ENCODE data around the gene DOLPP1.
"Not testable (repeated sequence)": the region's sequence is repeated elsewhere in the genome, so short reads cannot be mapped to it uniquely, and the experiment has no call there.

Gene DOLPP1

GRCh38 chr9:129095170-129095667, 14.3 kb downstream of the DOLPP1 start:
- no peak for DNase-seq

- no peak for DNase-seq
These were observed 15.0 kb downstream of the DOLPP1 start for GRCh38 chr9:129095908-129096307.

- no peak for DNase-seq
These were observed 16.9 kb downstream of the DOLPP1 start for GRCh38 chr9:129097671-129098306.

- no peak for DNase-seq
These were observed 17.4 kb downstream of the DOLPP1 start for GRCh38 chr9:129098328-129098727.

- DNase-seq = no peak
These were observed 19.7 kb downstream of the DOLPP1 start for GRCh38 chr9:129100383-129101169.

GRCh38 chr9:129101279-129101678, 20.4 kb downstream of the DOLPP1 start:
- no peak for DNase-seq

GRCh38 chr9:129102095-129102525, 21.2 kb downstream of the DOLPP1 start:
- no peak for DNase-seq

GRCh38 chr9:129102791-129103594, 22.1 kb downstream of the DOLPP1 start:
- DNase-seq = peak; percentile 68

- no peak for DNase-seq
These were observed 22.7 kb downstream of the DOLPP1 start for GRCh38 chr9:129103595-129103965.

- no peak for DNase-seq
These were observed 23.1 kb downstream of the DOLPP1 start for GRCh38 chr9:129104051-129104450.

GRCh38 chr9:129105857-129106694, 25.2 kb downstream of the DOLPP1 start:
- no peak for DNase-seq

GRCh38 chr9:129107651-129108050, 26.7 kb downstream of the DOLPP1 start:
- no peak for DNase-seq

- no peak for DNase-seq
These were observed 27.3 kb downstream of the DOLPP1 start for GRCh38 chr9:129108083-129108804.

- DNase-seq = no peak
These were observed 28.1 kb downstream of the DOLPP1 start for GRCh38 chr9:129108805-129109536.

- no peak for DNase-seq
These were observed 28.6 kb downstream of the DOLPP1 start for GRCh38 chr9:129109537-129109903.

- DNase-seq = no peak
These were observed 29.2 kb downstream of the DOLPP1 start for GRCh38 chr9:129109952-129110739.

- DNase-seq = peak; percentile 95
These were observed 30.0 kb downstream of the DOLPP1 start, which contains the start of the genes CRAT and PTPA for GRCh38 chr9:129110740-129111527. TSS of gene CRAT (minus strand) at chr9:129110793. CDS start at chr9:129110509, 284 bp downstream. TSS of gene PTPA (plus strand) at chr9:129111415. CDS start at chr9:129111601, 186 bp downstream.

GRCh38 chr9:129111528-129112151, 30.7 kb downstream of the DOLPP1 start:
- DNase-seq = peak; percentile 33

GRCh38 chr9:129112526-129112925, 31.6 kb downstream of the DOLPP1 start:
- not testable (repeated sequence) for DNase-seq
